Measurements from ENCODE around the gene PARD3.
A peak's percentile ranks its signal among the peaks of the same experiment; 100 is the strongest.
"Not testable (repeated sequence)": the region's sequence is repeated elsewhere in the genome, so short reads cannot be mapped to it uniquely, and the experiment has no call there.

PARD3 gene

GRCh38 chr10:34406463-34407323 is 408.4 kb downstream of the PARD3 start:
- DNase-seq = no peak

- no peak for DNase-seq
Observed at GRCh38 chr10:34405611-34406462, 409.3 kb downstream of the PARD3 start.

- DNase-seq = no peak
Observed at GRCh38 chr10:34403512-34403911, 411.6 kb downstream of the PARD3 start.

- DNase-seq = no peak
Observed at GRCh38 chr10:34400075-34400474, 415.0 kb downstream of the PARD3 start.

GRCh38 chr10:34399013-34399412 is 416.1 kb downstream of the PARD3 start:
- DNase-seq = no peak

- DNase-seq = no peak
Observed at GRCh38 chr10:34397324-34397723, 417.8 kb downstream of the PARD3 start.

- no peak for DNase-seq
Observed at GRCh38 chr10:34396663-34397062, 418.4 kb downstream of the PARD3 start.

- no peak for DNase-seq
Observed at GRCh38 chr10:34392641-34393170, 422.4 kb downstream of the PARD3 start.

GRCh38 chr10:34391168-34391567 is 423.9 kb downstream of the PARD3 start:
- DNase-seq = not testable (repeated sequence)

- no peak for DNase-seq
Observed at GRCh38 chr10:34389801-34390200, 425.3 kb downstream of the PARD3 start.

GRCh38 chr10:34386921-34387320 is 428.2 kb downstream of the PARD3 start:
- no peak for DNase-seq

- DNase-seq = peak; percentile 48
Observed at GRCh38 chr10:34384372-34384771, 430.7 kb downstream of the PARD3 start.

- DNase-seq = no peak
Observed at GRCh38 chr10:34382626-34383025, 432.5 kb downstream of the PARD3 start.

GRCh38 chr10:34380856-34381255 is 434.2 kb downstream of the PARD3 start:
- no peak for DNase-seq

GRCh38 chr10:34378297-34378696 is 436.8 kb downstream of the PARD3 start:
- DNase-seq = no peak

GRCh38 chr10:34377833-34378232 is 437.3 kb downstream of the PARD3 start:
- no peak for DNase-seq

- DNase-seq = no peak
Observed at GRCh38 chr10:34374356-34375045, 440.6 kb downstream of the PARD3 start.

- DNase-seq = no peak
Observed at GRCh38 chr10:34373211-34373610, 441.9 kb downstream of the PARD3 start.

GRCh38 chr10:34372509-34372908 is 442.6 kb downstream of the PARD3 start:
- no peak for DNase-seq

- no peak for DNase-seq
Observed at GRCh38 chr10:34370126-34370525, 445.0 kb downstream of the PARD3 start.

- DNase-seq = no peak
Observed at GRCh38 chr10:34369120-34369519, 446.0 kb downstream of the PARD3 start.

- no peak for DNase-seq
Observed at GRCh38 chr10:34364253-34365037, 450.7 kb downstream of the PARD3 start.

Measured in NCI-H1436 (cell line).